GM19372 (cell line): ENCODE data around the gene SUN3.
"Not testable (repeated sequence)": the region's sequence is repeated elsewhere in the genome, so short reads cannot be mapped to it uniquely, and the experiment has no call there.

ENCODE experiments used
- ATAC-seq: cut with Tn5 transposase; IDR thresholded peaks from one replicate; pipeline ENCODE4 v1.9.1; 2021; ENCODE audit warnings: mild to moderate bottlenecking, low read depth, moderate library complexity; ENCODE audit not compliant: unreplicated experiment

Gene SUN3

DNA sequence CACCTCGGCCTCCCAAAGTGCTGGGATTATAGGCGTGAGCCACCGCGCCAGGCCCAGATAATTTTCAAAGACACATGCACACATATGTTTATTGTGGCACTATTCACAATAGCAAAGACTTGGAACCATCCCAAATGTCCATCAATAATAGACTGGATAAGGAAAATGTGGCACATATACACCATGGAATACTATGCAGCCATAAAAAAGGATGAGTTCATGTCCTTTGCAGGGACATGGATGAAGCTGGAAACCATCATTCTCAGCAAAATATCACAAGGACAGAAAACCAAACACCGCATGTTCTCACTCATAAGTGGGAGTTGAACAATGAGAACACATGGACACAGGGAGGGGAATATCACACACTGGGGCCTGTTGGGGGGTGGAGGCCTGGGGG is 48.3 kb downstream of the SUN3 start:
- not testable (repeated sequence) for ATAC-seq

DNA sequence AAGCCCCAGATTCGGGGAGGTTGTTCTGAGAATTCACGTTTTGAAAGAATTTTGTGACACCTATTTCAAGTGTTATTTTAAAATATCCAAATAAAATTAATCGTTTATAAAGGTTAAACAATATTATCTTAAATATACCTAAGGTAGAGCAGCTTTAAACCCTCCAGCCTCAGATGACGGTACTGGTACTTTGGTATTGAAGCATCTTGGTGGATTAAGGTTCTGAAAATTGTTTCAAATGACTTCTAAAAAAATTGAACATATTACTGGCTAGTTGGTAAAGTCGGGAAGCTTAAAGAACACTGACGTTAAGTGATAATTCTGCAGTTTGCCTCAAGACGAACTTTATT is 49.1 kb downstream of the SUN3 start:
- no peak for ATAC-seq

- peak; percentile 99 for ATAC-seq
Observed at GRCh38 chr7:47979145-47979831, 49.6 kb downstream of the SUN3 start, which contains the start of gene HUS1. Gene HUS1 (minus strand): TSS chr7:47979615. CDS start chr7:47979519, 96 bp downstream.

DNA sequence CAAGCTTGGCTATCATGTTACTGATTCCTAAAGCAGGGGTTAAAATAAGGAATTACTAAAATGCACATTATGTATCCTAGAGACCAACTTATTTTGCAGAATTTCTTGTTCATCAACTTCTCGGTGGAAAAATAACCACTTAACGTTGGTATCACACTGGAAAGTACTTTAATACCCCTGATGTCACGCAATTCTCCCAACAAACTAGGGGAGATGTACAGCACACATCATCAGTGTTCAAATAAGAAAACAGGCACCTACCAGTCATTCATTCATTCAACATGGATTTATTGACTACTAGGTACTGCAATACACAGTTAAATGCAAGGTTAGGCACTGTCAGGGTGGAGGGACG is 50.1 kb downstream of the SUN3 start:
- no peak for ATAC-seq

DNA sequence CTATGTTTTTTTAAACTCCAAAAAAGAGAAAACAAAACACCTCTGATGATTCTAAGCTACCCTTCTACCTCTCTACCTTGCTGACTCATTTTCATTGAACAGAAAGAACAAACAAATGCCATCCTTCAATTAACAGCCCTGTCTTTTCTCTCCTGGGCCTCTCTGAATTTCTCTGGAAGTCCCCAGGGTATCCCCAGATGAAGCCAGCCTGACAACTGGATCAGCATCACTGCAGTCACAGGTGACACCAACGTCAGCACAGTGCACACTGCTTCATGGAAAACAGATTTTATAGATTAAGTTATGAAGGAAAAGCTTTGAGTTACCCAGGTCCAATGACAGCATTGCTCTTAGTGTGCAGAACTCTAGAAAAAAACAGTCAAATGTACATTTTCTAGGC is 55.2 kb downstream of the SUN3 start:
- no peak for ATAC-seq

DNA sequence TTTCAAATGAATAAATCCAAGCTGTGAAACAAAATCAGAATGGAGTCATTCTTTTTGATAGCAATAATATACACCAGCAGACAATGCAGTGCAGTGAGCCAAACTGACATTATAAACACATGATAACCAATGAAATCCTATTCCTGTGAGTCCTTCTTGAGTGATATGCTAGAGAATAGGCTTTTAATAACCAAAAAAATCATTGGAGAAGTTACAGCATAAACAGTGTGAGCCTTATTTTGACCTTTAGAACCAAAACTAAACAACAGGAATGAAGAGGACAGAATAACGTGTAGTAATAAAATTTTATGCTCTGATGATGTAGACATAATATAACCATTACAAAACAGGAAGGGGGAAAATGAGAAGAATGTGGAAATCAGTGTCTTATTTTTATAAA is 58.1 kb downstream of the SUN3 start:
- ATAC-seq: no peak

DNA sequence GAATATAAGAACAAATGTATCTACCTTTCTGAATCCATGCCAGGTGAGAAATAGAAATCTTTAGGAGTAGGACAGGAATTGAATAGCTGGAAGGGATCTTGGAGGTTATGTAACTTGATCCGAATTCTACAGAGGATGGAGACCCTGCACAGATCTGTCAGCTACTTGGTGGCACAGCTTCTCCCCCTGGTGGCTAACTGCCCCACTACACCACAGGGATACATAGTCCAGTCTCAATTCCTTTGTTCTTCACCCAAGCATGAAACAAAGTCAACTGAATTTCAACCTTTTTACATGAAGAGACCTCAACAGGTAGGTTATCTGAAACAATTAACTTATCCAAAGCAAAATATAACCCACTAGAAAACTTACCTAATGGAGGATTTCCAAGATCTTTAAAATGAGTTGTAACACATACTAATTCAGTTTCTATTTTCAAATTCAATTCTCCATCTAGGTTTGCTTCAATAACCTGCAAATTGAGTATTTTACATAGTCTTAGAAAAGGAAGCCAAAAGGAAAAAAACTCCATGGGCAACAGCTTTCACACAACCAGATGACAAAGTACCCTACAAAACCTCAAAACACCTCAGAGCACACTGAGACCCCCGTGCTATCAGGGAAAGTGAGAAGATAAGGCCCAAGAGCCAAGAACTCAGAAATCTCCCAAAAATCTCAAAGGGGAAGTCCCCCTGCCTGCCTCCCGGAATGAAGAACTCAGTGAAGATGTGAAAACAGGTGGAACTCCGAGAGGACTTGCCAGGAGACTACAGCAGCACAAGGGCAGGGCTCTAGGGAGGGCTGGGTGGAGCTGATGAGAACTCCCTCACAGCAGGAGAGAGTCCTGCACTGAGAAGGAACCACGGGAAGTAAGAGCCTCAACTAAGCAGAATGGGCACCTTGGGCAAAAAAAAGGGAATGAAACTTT is 59.8 kb downstream of the SUN3 start:
- ATAC-seq: peak; percentile 69

- no peak for ATAC-seq
Observed at GRCh38 chr7:47967708-47968107, 61.2 kb downstream of the SUN3 start.

DNA sequence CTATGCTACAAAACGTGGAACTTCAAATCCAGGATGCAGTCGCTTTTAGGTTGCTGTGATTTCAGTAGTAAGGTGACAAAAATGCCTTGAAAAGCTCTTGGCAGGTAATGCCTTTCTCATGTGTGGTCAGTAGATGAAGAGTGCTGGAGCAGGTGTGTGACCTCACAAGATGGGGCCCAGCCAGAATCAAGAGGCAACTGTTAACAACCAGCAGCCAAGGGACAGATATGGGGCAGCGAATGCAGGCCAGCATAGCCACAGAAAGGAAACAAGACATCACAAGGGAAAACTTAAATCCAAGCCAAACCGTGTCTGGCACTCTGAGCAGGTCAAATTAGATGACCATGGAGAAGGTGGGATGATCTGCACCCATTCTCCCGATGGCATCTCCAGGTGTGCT is 61.8 kb downstream of the SUN3 start:
- ATAC-seq: no peak

- no peak for ATAC-seq
Observed at GRCh38 chr7:47965456-47965855, 63.5 kb downstream of the SUN3 start.

DNA sequence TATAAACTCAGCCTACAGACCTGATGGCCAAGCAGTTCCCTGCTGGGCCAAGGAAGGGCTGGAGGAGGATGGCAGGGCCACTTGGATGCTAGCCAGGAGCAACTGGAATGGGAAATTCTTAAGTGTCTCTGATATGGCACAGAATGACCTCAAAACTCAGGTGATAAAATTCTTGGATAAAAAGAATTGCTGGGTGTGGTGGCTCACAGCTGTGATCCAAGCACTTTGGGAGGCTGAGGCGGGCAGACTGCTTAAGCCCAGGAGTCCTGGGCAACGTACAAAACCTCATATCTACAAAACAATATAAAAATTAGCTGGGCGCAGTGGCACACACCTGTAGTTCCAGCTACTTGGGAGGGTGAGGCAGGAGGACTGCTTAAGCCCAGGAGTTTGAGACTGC is 66.6 kb downstream of the SUN3 start:
- ATAC-seq: no peak

- no peak for ATAC-seq
Observed at GRCh38 chr7:47957156-47957555, 71.8 kb downstream of the SUN3 start.

GRCh38 chr7:47956220-47956619 is 72.7 kb downstream of the SUN3 start:
- ATAC-seq: no peak

DNA sequence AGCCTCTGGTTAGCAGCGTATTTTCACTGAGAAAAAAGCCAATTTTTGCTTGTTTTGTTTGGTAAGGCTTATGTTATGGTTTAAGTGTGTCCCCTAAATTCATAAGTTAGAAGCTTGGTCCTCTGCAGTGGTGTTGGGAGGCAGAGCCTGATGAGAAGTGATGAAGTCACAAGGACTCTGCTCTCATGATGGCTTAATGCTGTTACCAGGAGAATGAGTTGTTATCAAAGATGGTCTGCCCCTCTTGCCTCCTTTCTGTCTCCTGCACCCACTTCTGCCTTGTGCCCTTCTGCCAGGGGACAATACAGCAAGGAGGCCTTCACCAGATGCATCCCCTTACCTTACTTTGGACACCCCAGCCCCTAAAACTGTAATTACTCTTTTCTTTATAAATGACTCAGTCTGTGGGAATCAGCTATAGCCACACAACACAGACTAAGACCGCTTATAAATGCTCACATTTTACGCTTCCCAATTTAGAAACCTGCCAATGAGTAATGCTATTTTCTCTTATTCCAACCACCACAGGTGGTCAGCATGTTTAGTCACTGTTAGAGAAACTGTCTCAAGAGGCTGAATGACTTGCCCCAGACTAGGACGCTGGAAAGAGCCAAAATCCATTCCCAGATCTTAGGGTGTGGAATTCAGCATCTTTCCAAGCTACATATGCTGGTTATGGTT is 74.5 kb downstream of the SUN3 start:
- ATAC-seq: peak; percentile 40

GRCh38 chr7:47953822-47954221 is 75.1 kb downstream of the SUN3 start:
- peak; percentile 81 for ATAC-seq

DNA sequence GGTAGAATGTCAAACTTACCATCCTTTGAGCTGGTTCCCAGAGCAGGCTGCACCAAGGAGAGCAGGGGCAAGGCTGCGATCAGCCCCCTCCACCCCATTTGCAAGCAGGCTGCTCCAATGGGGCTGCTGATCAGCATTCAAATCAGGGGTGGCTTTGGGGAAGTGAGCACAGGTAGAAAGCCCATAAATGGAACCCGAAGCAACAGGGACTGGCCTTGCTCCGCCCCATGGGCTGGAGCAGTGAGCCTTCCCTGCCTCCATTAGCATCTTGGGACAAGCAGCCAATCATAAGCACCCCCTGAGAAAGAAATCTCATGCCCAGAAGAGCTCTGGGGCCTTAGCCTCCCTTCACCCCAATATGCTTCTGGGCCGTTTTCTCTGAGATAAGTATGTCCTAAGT is 76.7 kb downstream of the SUN3 start:
- no peak for ATAC-seq

DNA sequence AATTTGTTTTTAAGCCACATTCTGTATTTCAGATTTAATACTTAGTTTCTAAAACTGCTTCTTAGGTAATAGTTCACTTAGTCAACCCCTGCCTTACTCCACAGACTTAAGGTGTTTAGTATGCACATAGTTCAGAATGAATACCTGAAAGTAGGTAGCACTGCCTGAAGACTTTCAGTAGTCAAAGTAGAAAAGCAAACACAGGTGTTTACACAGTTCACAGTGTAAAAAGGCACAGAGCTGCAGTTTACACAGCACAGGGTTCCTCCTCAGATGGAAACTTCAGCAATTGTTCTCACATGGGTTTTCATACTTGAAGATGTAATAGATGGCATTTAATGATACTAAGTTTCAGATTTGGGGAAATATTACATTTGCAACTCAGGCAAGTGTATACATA is 77.5 kb downstream of the SUN3 start:
- ATAC-seq: no peak

- no peak for ATAC-seq
Observed at GRCh38 chr7:47950714-47951113, 78.2 kb downstream of the SUN3 start.

DNA sequence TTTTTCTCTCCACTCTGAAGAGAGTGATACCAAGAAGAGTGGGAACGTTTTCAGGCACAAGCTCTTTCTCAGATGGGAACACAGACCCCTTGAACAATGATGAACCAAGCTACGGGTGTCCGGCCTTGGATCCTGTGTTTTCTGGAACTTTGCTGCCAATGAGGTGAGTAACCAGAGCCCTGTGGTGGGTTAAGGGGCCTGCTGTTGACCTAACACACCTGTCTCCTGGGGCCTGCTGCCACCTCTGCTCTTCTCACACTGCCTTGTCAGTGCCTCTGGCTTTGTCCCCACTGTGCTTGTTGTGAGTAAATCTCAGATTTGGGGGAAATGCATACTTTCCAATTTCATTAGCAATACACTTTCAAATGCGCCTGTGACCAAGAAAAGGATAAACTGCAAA is 79.2 kb downstream of the SUN3 start:
- ATAC-seq: no peak

DNA sequence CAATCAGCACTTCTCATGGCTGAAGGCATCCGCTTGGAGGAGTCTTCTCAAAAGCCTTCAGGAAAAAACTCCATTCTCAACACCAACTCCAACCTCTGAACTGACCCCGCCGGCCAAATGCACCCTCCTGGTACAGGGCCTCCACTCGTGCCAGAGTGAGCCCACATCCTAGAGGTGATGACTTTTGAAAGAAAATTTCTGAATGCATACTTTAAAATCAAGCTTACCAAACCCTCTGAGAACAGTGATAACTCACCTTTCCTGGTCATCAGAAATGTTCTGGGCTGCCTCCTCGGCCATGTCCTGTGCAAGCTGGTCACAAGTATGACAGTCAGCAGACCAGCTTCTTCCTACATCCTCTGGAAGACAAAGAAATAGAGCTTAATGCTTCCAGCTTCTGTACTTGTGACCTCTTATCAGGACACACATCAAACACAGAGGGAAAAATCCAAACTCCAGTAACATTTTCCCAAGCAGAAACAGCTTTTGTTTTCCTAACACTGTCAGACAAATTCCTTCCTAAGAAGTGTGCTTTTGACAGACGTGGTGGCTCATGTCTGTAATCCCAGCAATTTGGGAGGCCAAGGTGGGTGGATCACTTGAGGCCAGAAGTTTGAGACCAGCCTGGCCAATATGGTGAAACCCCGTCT is 80.6 kb downstream of the SUN3 start, which contains the start of gene PKD1L1:
PKD1L1 (minus strand) TSS at position 326 of the 650 bp plus-strand sequence; CDS start at position 300, 26 bp downstream.
- ATAC-seq: no peak

DNA sequence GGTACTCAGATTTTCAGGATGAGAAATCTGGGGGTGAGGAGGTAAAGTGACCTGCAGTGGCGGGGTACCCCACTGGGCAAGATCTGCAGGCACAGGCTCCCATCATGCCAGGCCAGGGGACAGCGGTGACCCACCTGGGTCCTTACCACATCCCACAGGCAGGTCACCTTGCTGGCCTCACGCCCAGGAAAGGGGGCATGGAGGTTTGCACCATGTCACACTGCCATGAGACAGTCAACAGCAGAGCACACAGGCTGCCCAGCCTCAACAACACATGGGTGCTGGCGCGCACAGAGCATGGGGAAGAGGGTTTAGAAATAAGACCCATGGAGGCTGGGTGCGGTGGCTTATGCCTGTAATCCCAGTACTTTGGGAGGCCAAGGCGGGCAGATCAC is 81.6 kb downstream of the SUN3 start:
- no peak for ATAC-seq
